Limb (tissue), 2 donors: ENCODE data around the gene TIMM17A.
A peak's percentile ranks its signal among the peaks of the same experiment; 100 is the strongest.
"Not testable (repeated sequence)": the region's sequence is repeated elsewhere in the genome, so short reads cannot be mapped to it uniquely, and the experiment has no call there.

Source experiments
- DNase-seq, 2 donors: peaks; one replicate each; pipeline ENCODE4 v3.0.0-alpha.2; 2016; ENCODE audit errors: extremely low spot score in 2 of 2

The TIMM17A gene

DNA sequence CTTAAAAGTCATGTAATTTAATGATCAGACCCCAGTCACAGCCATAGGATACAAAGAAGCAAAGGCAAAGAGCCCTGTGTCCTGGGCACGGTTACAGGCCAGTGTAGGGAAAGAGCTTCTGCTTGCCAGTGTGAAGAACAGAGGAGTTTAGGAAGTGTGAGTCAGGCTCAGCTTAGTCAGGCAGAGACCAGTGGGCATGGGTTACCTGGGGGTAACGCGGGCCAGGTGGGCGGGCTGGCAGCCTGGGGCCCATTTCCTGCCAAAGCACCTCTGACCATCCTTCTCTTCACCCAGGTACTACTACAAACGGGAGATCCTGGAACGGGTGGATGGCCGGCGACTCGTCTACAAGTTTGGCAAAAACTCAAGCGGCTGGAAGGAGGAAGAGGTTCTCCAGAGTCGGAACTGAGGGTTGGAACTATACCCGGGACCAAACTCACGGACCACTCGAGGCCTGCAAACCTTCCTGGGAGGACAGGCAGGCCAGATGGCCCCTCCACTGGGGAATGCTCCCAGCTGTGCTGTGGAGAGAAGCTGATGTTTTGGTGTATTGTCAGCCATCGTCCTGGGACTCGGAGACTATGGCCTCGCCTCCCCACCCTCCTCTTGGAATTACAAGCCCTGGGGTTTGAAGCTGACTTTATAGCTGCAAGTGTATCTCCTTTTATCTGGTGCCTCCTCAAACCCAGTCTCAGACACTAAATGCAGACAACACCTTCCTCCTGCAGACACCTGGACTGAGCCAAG, 59.8 kb downstream of the TIMM17A start:
- no peak for DNase-seq

DNA sequence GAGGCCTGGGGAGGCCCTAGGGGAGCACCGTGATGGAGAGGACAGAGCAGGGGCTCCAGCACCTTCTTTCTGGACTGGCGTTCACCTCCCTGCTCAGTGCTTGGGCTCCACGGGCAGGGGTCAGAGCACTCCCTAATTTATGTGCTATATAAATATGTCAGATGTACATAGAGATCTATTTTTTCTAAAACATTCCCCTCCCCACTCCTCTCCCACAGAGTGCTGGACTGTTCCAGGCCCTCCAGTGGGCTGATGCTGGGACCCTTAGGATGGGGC, 60.3 kb downstream of the TIMM17A start:
- DNase-seq, result no peak

DNA sequence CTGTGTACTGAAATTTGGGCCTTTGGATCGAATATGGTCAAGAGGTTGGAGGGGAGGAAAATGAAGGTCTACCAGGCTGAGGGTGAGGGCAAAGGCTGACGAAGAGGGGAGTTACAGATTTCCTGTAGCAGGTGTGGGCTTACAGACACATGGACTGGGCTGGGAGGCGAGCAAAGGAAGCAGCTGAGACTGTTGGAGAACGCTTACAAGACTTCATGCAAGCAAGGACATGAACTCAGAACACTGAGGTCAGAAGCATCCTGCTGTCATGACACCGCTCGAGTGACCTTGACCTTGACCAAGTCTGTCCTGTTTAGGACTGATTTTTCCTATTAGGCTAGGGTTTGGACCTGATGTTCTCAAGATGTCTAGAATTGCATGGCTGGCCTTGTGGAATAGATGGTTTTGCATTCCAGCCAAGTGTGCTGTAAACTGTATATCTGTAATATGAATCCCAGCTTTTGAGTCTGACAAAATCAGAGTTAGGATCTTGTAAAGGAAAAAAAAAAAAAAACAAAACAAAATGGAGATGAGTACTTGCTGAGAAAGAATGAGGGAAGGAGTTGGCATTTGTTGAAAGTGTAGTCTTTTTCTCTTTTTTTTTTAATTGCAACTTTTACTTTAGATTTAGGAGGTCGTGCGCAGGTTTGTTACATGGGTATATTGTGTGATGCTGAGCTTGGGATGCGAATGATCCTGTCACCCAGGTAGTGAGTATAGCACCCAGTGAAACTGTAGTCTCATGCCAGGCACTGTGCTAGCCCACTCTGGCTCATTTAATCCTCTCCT, 60.9 kb downstream of the TIMM17A start:
- peak in 1 of 2 donors; percentile 24 for DNase-seq

DNA sequence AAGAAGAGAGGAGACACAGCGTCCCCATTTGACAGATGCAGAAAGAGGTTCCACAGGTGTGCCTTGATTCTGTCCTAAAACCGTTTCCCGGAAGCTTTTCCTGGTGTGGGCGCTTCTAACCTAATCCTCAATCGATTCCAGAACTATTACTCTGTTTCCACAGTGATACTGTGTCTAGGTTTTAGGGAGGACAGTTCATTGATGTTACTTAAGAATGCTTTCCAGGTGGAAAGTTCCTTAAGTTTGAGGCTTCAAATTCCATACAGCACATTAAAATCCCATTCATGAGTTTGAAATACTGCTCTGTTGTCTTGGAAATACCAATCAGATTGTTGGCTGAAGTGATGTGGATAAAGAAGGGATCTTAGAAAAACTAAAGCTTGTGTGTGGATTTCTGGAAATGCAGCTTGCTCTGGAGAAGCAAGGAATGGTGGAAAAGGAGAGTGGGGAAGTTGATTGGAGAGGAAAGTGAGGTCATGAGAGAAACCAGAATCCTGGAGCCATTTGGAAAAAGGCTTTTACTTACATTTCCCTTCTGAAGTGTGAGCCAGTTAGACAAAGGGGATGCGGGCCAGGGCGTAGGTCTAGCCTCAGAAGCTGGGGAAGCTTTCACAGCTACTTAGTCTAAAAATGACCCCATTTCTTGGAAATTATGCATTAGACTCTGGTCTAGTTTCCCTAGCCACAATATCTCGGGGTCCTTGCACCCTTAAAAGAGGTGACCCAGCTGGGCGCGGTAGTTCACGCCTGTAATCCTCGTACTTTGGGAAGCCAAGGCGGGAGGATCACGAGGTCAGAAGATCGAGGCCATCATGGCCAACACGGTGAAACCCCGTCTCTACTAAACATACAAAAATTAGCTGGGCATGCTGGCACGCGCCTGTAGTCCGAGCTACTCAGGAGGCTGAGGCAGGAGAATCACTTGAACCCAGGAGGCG, 61.8 kb downstream of the TIMM17A start:
- peak in 1 of 2 donors; percentile 24 for DNase-seq

DNA sequence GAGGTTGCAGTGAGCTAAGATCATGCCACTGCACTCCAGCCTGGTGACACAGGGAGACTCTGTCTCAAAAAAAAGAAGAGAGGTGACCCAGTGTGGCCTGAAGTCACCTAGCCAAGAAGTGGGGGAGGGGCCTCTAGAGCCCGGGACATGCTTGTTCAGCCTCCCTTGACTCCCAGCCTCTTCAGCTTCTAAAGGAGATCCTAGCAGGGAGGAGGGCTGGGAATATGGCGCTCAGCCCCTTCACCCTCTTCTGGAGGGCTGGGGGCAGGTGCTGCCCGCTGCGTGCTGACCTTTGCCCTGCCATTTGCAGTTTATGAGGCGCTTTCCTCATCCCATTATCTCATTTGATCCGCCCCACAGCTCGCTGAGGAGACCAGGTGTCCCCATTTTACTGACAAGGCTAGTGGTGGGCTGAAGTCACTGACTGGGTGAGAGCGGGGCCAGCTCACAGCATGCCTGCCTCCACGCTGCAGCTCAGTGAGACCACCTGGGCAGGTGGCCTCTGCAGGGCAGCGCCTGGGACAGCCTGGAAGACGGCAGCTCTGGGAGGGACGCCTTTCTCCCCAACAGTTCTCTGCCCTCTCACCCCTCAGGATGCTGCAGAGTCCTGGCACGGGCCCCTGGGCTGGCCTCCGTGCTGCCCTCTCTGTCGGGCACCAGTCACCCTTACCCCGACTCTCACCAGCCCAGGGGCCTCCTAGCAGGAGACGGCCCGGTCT, 62.6 kb downstream of the TIMM17A start:
- DNase-seq, result no peak

DNA sequence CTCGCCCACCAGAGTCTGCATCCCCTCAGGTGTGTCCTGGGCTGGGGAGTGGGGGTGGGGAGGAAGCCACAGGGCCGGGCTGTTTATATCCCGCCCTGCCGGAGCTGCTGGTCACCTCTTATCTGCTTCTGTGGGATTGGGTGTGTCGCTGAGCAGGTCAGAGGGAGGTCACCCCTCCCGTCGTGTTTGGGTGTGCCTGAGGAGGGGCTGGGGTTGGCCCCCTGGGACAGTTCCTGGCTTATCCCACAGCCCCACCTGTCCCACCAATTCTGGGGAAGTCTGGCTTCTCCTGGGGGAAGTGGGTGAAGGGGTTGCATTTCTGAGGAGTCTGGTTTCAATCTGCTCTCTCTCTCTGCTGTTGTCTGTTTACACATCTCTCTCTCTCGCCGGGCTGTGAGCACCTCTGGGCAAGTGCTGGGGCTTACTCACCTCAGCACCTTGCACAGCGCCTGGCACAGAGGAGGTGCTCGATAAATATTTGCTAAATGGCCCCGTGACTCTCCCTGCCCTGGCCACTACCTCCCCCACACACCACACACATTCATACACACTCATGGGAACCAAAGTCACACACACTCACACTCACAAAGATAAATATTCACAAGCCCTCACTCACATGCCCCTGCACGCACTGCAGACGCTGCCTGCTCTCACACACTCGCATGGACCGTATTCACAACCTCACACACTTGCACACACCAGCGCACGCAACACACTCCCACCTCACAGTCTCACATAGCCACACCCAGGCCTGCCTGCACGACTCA, 63.3 kb downstream of the TIMM17A start:
- DNase-seq, result no peak

DNA sequence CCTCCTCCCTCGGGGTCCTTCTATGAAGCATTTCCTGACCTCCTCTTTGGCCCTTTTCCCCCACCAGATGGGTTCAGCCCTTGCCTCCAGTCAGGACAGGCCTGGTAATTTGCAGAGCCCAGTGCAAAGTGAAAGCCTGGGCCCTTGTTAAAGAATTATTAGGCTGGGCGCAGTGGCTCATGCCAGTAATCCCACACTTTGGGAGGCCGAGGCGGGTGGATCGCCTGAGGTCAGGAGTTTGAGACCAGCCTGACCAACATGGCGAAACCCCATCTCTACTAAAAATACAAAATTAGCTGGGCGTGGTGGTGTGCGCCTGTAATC, 63.9 kb downstream of the TIMM17A start:
- DNase-seq, result not testable (repeated sequence)
